Activated T-cell treated with anti-CD3 and anti-CD28 coated beads, Interleukin-2, amount 50 U/mL, for 72 hours (primary cell): ENCODE measurements around the gene ZNRF1. TPM values are rescaled to one million over a fixed set of nuclear protein-coding genes. Genes with fewer than 3 reads are reported as not detected.

Experiments used
- ATAC-seq, 2 donors: fragments of 150-1000 bp; cut with Tn5 transposase; replicated peaks in 1 of 2; 2 replicates each; pipeline ENCODE4 v1.10.0; 2021; ENCODE audit warnings: moderate library complexity in 2 of 2, mild to moderate bottlenecking in 1 of 2
- DNase-seq, 2 donors: peaks; one replicate each; pipeline ENCODE4 v3.0.0; 2021 to 2022; ENCODE audit warnings: mixed read lengths in 1 of 2
- H3K27ac Mint-ChIP-seq: one replicate; pipeline ENCODE4 v1.8.0; 2022; ENCODE audit warnings: mild to moderate bottlenecking, moderate library complexity, mixed read lengths
- H3K27me3 Mint-ChIP-seq: one replicate; pipeline ENCODE4 v1.8.0; 2022; ENCODE audit warnings: low read depth, mixed read lengths
- H3K36me3 Mint-ChIP-seq, 2 donors: one replicate each; pipeline ENCODE4 v1.8.0; 2022; ENCODE audit warnings: mixed read lengths in 2 of 2, mild to moderate bottlenecking in 1 of 2; ENCODE audit not compliant: insufficient read depth in 2 of 2
- H3K4me1 Mint-ChIP-seq: one replicate; pipeline ENCODE4 v1.8.0; 2022; ENCODE audit warnings: low read depth, mixed read lengths
- H3K4me3 Mint-ChIP-seq, 2 donors: one replicate each; pipeline ENCODE4 v1.8.0; 2022; ENCODE audit warnings: mild to moderate bottlenecking in 2 of 2, mixed read lengths in 2 of 2, moderate library complexity in 2 of 2
- H3K9me3 Mint-ChIP-seq, 2 donors: one replicate each; pipeline ENCODE4 v1.8.0; 2022; ENCODE audit warnings: mixed read lengths in 2 of 2
- total RNA-seq, 2 donors: library from RNA; stranded (reverse); gene quantifications; one replicate each; pipeline ENCODE4 v1.2.3, GENCODE V29; 2022

ZNRF1 gene
- total RNA-seq, 2 donors from 2014 or later, result 42.9 to 69.1 TPM

- Mint-ChIP-seq H3K4me1 (peaks cover 76% of the 10 kb centered on the region), H3K9me3 (no peaks in the 10 kb centered on the region), H3K36me3 (peaks cover 0 to 1% of the 10 kb centered on the region in 2 donors), H3K27me3 (no peaks in the 10 kb centered on the region), H3K4me3 (peak overlapping the region; percentile 55 to 67), H3K27ac (peak overlapping the region; percentile 93)
- ATAC-seq (no peak), DNase-seq (no peak)
These were observed 98.5 kb downstream of the ZNRF1 start for GRCh38 chr16:75097191-75097761.

GRCh38 chr16:75097941-75098901 lies 99.4 kb downstream of the ZNRF1 start:
- peaks cover 68% of the 10 kb centered on the region for H3K4me1 Mint-ChIP-seq
- peaks cover 0 to 1% of the 10 kb centered on the region in 2 donors for H3K36me3 Mint-ChIP-seq
- ATAC-seq, result peak; percentile 95 to 97
- H3K27me3 Mint-ChIP-seq, result no peaks in the 10 kb centered on the region
- DNase-seq, result peak; percentile 85
- peak overlapping the region; percentile 83 for H3K27ac Mint-ChIP-seq
- peak overlapping the region; percentile 68 to 76 for H3K4me3 Mint-ChIP-seq
- no peaks in the 10 kb centered on the region for H3K9me3 Mint-ChIP-seq

GRCh38 chr16:75099075-75099667 lies 100.3 kb downstream of the ZNRF1 start:
- H3K4me1 Mint-ChIP-seq, result peaks cover 68% of the 10 kb centered on the region
- H3K9me3 Mint-ChIP-seq, result no peaks in the 10 kb centered on the region
- peak overlapping the region; percentile 68 to 76 for H3K4me3 Mint-ChIP-seq
- peak overlapping the region; percentile 61 for H3K27ac Mint-ChIP-seq
- no peaks in the 10 kb centered on the region for H3K27me3 Mint-ChIP-seq
- DNase-seq (no peak), ATAC-seq (no peak)
- H3K36me3 Mint-ChIP-seq, result peaks cover 3 to 4% of the 10 kb centered on the region in 2 donors

GRCh38 chr16:75099738-75100602 lies 101.1 kb downstream of the ZNRF1 start:
- peak overlapping the region; percentile 61 for H3K27ac Mint-ChIP-seq
- H3K27me3 Mint-ChIP-seq, result no peaks in the 10 kb centered on the region
- no peaks in the 10 kb centered on the region for H3K9me3 Mint-ChIP-seq
- H3K36me3 Mint-ChIP-seq, result peaks cover 7 to 9% of the 10 kb centered on the region in 2 donors
- peak; percentile 59 to 62 for DNase-seq
- peak; percentile 49 to 65 for ATAC-seq
- H3K4me1 Mint-ChIP-seq, result peaks cover 64% of the 10 kb centered on the region
- H3K4me3 Mint-ChIP-seq, result peak overlapping the region; percentile 68 to 76

GRCh38 chr16:75100603-75100990 lies 101.8 kb downstream of the ZNRF1 start:
- H3K4me3 Mint-ChIP-seq, result peak overlapping the region in 1 of 2 donors; percentile 76
- DNase-seq (no peak), ATAC-seq (no peak)
- no peaks in the 10 kb centered on the region for H3K27me3 Mint-ChIP-seq
- H3K36me3 Mint-ChIP-seq, result peaks cover 7 to 9% of the 10 kb centered on the region in 2 donors
- no peak overlapping the region for H3K27ac Mint-ChIP-seq
- H3K4me1 Mint-ChIP-seq, result peaks cover 66% of the 10 kb centered on the region
- H3K9me3 Mint-ChIP-seq, result no peaks in the 10 kb centered on the region

- Mint-ChIP-seq H3K36me3 (peaks cover 5 to 11% of the 10 kb centered on the region in 2 donors), H3K4me3 (no peak overlapping the region), H3K27me3 (no peaks in the 10 kb centered on the region), H3K4me1 (peaks cover 67% of the 10 kb centered on the region), H3K9me3 (no peaks in the 10 kb centered on the region), H3K27ac (no peak overlapping the region)
- ATAC-seq, result no peak
- DNase-seq, result no peak
These were observed 102.8 kb downstream of the ZNRF1 start for GRCh38 chr16:75101635-75102034.

- Mint-ChIP-seq H3K9me3 (no peaks in the 10 kb centered on the region), H3K4me3 (no peak overlapping the region), H3K27me3 (no peaks in the 10 kb centered on the region), H3K36me3 (peaks cover 5 to 11% of the 10 kb centered on the region in 2 donors), H3K4me1 (peaks cover 65% of the 10 kb centered on the region), H3K27ac (no peak overlapping the region)
- DNase-seq, result no peak
- no peak for ATAC-seq
These were observed 103.8 kb downstream of the ZNRF1 start for GRCh38 chr16:75102595-75102994.

GRCh38 chr16:75103994-75104393 lies 105.2 kb downstream of the ZNRF1 start:
- no peaks in the 10 kb centered on the region for H3K27me3 Mint-ChIP-seq
- no peak for DNase-seq
- peaks cover 6 to 13% of the 10 kb centered on the region in 2 donors for H3K36me3 Mint-ChIP-seq

GRCh38 chr16:75104836-75105235 lies 106.0 kb downstream of the ZNRF1 start:
- H3K9me3 Mint-ChIP-seq, result no peaks in the 10 kb centered on the region
- no peak for ATAC-seq
- peaks cover 65% of the 10 kb centered on the region for H3K4me1 Mint-ChIP-seq
- no peak overlapping the region for H3K27ac Mint-ChIP-seq
- no peak for DNase-seq
- peaks cover 6 to 13% of the 10 kb centered on the region in 2 donors for H3K36me3 Mint-ChIP-seq
- H3K4me3 Mint-ChIP-seq, result no peak overlapping the region
- H3K27me3 Mint-ChIP-seq, result no peaks in the 10 kb centered on the region

More at GRCh38 chr16:75103994-75104393, 105.2 kb downstream of the ZNRF1 start:
- no peak overlapping the region for H3K4me3 Mint-ChIP-seq
- H3K27ac Mint-ChIP-seq, result no peak overlapping the region
- H3K4me1 Mint-ChIP-seq, result peaks cover 65% of the 10 kb centered on the region
- no peak for ATAC-seq
- H3K9me3 Mint-ChIP-seq, result no peaks in the 10 kb centered on the region

GRCh38 chr16:75105306-75106061 lies 106.7 kb downstream of the ZNRF1 start:
- DNase-seq (no peak), ATAC-seq (no peak)
- H3K27me3 Mint-ChIP-seq, result no peaks in the 10 kb centered on the region
- H3K27ac Mint-ChIP-seq, result peak overlapping the region; percentile 44
- H3K4me1 Mint-ChIP-seq, result peaks cover 65% of the 10 kb centered on the region
- H3K9me3 Mint-ChIP-seq, result no peaks in the 10 kb centered on the region
- H3K4me3 Mint-ChIP-seq, result peak overlapping the region; percentile 9 to 43
- H3K36me3 Mint-ChIP-seq, result peaks cover 6 to 13% of the 10 kb centered on the region in 2 donors

GRCh38 chr16:75106351-75107274 lies 107.8 kb downstream of the ZNRF1 start:
- DNase-seq (no peak), ATAC-seq (no peak)
- H3K9me3 Mint-ChIP-seq, result no peaks in the 10 kb centered on the region
- H3K4me1 Mint-ChIP-seq, result peaks cover 68% of the 10 kb centered on the region
- no peaks in the 10 kb centered on the region for H3K27me3 Mint-ChIP-seq
- H3K36me3 Mint-ChIP-seq, result peaks cover 6 to 13% of the 10 kb centered on the region in 2 donors
- peak overlapping the region; percentile 62 for H3K27ac Mint-ChIP-seq
- H3K4me3 Mint-ChIP-seq, result peak overlapping the region; percentile 57 to 96
